ENCODE data around the gene MAS1.

MAS1 gene

GRCh38 chr6:159880412-159880975, 10.3 kb upstream of the MAS1 start:
- DNase-seq = no peak

GRCh38 chr6:159884720-159885119, 6.1 kb upstream of the MAS1 start:
- DNase-seq = no peak

- no peak for DNase-seq
Measured at GRCh38 chr6:159886270-159886669, 4.5 kb upstream of the MAS1 start.

- DNase-seq = no peak
Measured at GRCh38 chr6:159887146-159887545, 3.6 kb upstream of the MAS1 start.

GRCh38 chr6:159887761-159888160, 3.0 kb upstream of the MAS1 start:
- no peak for DNase-seq

- DNase-seq = no peak
Measured at GRCh38 chr6:159890201-159890600, 587 bp upstream of the MAS1 start.

- no peak for DNase-seq
Measured at GRCh38 chr6:159892053-159892452, 1.3 kb downstream of the MAS1 start.

- DNase-seq = no peak
Measured at GRCh38 chr6:159893064-159893463, 2.3 kb downstream of the MAS1 start.

GRCh38 chr6:159894991-159895390, 4.2 kb downstream of the MAS1 start:
- DNase-seq = no peak

- no peak for DNase-seq
Measured at GRCh38 chr6:159897603-159898002, 6.8 kb downstream of the MAS1 start.

- DNase-seq = no peak
Measured at GRCh38 chr6:159898519-159898918, 7.7 kb downstream of the MAS1 start.

- DNase-seq = no peak
Measured at GRCh38 chr6:159899994-159900745, 9.4 kb downstream of the MAS1 start.

GRCh38 chr6:159902620-159903019, 11.8 kb downstream of the MAS1 start:
- DNase-seq = no peak

GRCh38 chr6:159904497-159904911, 13.7 kb downstream of the MAS1 start:
- DNase-seq = no peak

GRCh38 chr6:159906400-159906799, 15.6 kb downstream of the MAS1 start:
- no peak for DNase-seq

- DNase-seq = no peak
Measured at GRCh38 chr6:159908535-159908934, 17.7 kb downstream of the MAS1 start.

GRCh38 chr6:159908979-159909378, 18.2 kb downstream of the MAS1 start:
- no peak for DNase-seq

GRCh38 chr6:159910342-159910741, 19.6 kb downstream of the MAS1 start:
- no peak for DNase-seq

GRCh38 chr6:159913375-159913774, 22.6 kb downstream of the MAS1 start:
- no peak for DNase-seq

GRCh38 chr6:159913862-159914564, 23.2 kb downstream of the MAS1 start:
- no peak for DNase-seq

- no peak for DNase-seq
Measured at GRCh38 chr6:159914565-159914923, 23.8 kb downstream of the MAS1 start.

GRCh38 chr6:159915397-159915796, 24.6 kb downstream of the MAS1 start:
- no peak for DNase-seq

GRCh38 chr6:159916237-159916636, 25.4 kb downstream of the MAS1 start:
- DNase-seq = no peak

GRCh38 chr6:159916752-159917151, 26.0 kb downstream of the MAS1 start:
- no peak for DNase-seq

All from hippocampal formation (tissue), 2 donors.